Kidney (tissue), 14 donors: ENCODE results near the gene CCDC82. TPM values are rescaled to one million over a fixed set of nuclear protein-coding genes. Genes with fewer than 3 reads are reported as not detected.
A peak's percentile ranks its signal among the peaks of the same experiment; 100 is the strongest.

Experiments
- DNase-seq, 5 donors: peaks; one replicate each; pipeline ENCODE4 v3.0.0-alpha.2; 2013 to 2020
- FAIRE-seq: peaks from 2 replicates; lab custom pipeline; 2012; peaks lifted over from hg19 to GRCh38; lab: Jason Lieb, UNC
- H3K27ac ChIP-seq, 2 donors: one replicate each; pipeline ENCODE4 v1.7.0; 2013; ENCODE audit warnings: low read depth in 2 of 2, low read length in 2 of 2, inconsistent platforms in 1 of 2
- H3K27me3 ChIP-seq: one replicate; pipeline ENCODE4 v1.7.1; 2013; ENCODE audit warnings: low read length, inconsistent platforms; ENCODE audit not compliant: control insufficient read depth, insufficient read depth
- H3K36me3 ChIP-seq, 3 donors: one replicate each; pipeline versions ENCODE4 v1.7.0 to v1.7.1; 2013; ENCODE audit warnings: low read length in 3 of 3, control low read depth in 1 of 3, inconsistent platforms in 1 of 3; ENCODE audit not compliant: insufficient read depth in 3 of 3, control insufficient read depth in 2 of 3
- H3K4me1 ChIP-seq, 3 donors: one replicate each; pipeline versions ENCODE4 v1.7.0 to v1.7.1; 2013; ENCODE audit warnings: low read length in 3 of 3, inconsistent platforms in 1 of 3, low read depth in 1 of 3; ENCODE audit not compliant: control insufficient read depth in 2 of 3, insufficient read depth in 2 of 3
- H3K4me3 ChIP-seq, 3 donors: one replicate each; pipeline versions ENCODE4 v1.7.0 to v1.8.1; 2013; ENCODE audit warnings: low read length in 3 of 3, control low read depth in 1 of 3, inconsistent platforms in 1 of 3
- H3K9ac ChIP-seq, 3 donors: one replicate each; pipeline versions ENCODE4 v1.7.0 to v1.7.1; 2013; ENCODE audit warnings: low read length in 3 of 3, control low read depth in 1 of 3, inconsistent platforms in 1 of 3
- H3K9me3 ChIP-seq, 3 donors: one replicate each; pipeline versions ENCODE4 v1.7.0 to v1.7.1; 2013; ENCODE audit warnings: low read length in 3 of 3, control low read depth in 1 of 3, inconsistent platforms in 1 of 3; ENCODE audit not compliant: control insufficient read depth in 2 of 3, insufficient read depth in 1 of 3
- CTCF ChIP-seq: IDR thresholded peaks from 3 replicates; pipeline ENCODE4 v1.5.1; 2012; ENCODE audit warnings: mild to moderate bottlenecking, moderate library complexity, borderline replicate concordance; ENCODE audit not compliant: insufficient read depth; ENCODE audit errors: extremely low read depth
- intact Hi-C: fragments of 100-400 bp; cut with DNase I; formaldehyde crosslinking; loops from one replicate; pipeline ENCODE4 v1.11.1; 2022
- polyA plus RNA-seq: library from polyadenylated mRNA; stranded (reverse); fragments of 350-450 nt; fragmentation: Illumina TruSeq; extraction: RNeasy Lipid Tissue Mini Kit (QIAGEN cat#74804); gene quantifications from one replicate; pipeline ENCODE4 v1.2.3, GENCODE V29; 2014; ENCODE audit warnings: low read depth, low replicate concordance; ENCODE audit not compliant: insufficient read depth
- total RNA-seq: library from RNA; stranded (reverse); fragmentation: NEBNext Ultra II Directional; extraction: Animal tissue kit (Norgen Biotek cat#: 25700); gene quantifications from one replicate; pipeline ENCODE4 v1.2.1, GENCODE V29; 2021
- donor health status: control.
- donor health status: control.
- donor health status: control.
- donor health status: control.
- donor health status: control.
- donor health status: DM: yes; HTN: yes; CAD: no.
- donor health status: Normal renal cell carcinoma (clear cell type).

CCDC82 gene
- total and polyA plus RNA-seq, 2 donors from 2014 or later = 13.0 to 25.8 TPM

GRCh38 chr11:96311120-96311568 lies 78.6 kb downstream of the CCDC82 start:
- peak overlapping the region in 1 of 3 donors; percentile 9 for H3K9ac ChIP-seq
- peaks cover 12 to 32% (median 31%) of the 10 kb centered on the region in 3 donors for H3K4me1 ChIP-seq
- no peak for FAIRE-seq

DNA sequence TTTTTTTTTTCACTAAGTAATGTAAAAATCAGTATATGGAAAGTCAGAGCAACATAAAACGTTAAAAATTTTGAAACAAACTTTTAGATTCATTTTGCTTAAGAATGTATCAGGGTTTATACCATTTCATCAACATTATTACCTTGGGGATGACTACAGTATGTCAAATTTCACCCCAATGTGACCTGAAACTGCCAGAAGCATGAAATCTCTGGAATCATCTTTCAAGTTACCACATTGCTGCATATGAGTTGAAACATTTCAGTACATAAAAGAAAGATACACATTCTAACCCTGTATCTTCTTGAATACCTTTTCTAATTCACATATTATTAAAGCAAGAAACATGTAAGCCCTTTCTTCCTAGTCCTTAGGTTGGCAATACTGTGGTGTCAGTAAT lies 79.5 kb downstream of the CCDC82 start:
- Histone ChIP-seq H3K27ac (no peak overlapping the region), H3K27me3 (no peaks in the 10 kb centered on the region), H3K9ac (no peak overlapping the region), H3K36me3 (no peaks in the 10 kb centered on the region), H3K9me3 (no peaks in the 10 kb centered on the region), H3K4me1 (peaks cover 12 to 31% (median 29%) of the 10 kb centered on the region in 3 donors), H3K4me3 (no peak overlapping the region)
- TF ChIP-seq CTCF = no peak
- DNase-seq (no peak), FAIRE-seq (no peak)
- intact Hi-C loops = no loop called here

More at GRCh38 chr11:96311120-96311568, 78.6 kb downstream of the CCDC82 start:
- intact Hi-C loops = no loop called here
- H3K27ac ChIP-seq = peak overlapping the region; percentile 17 to 71
- H3K4me3 ChIP-seq = no peak overlapping the region
- H3K9me3 ChIP-seq = no peaks in the 10 kb centered on the region
- no peaks in the 10 kb centered on the region for H3K27me3 ChIP-seq
- no peaks in the 10 kb centered on the region for H3K36me3 ChIP-seq
- peak in 2 of 5 donors; percentile 60 to 76 for DNase-seq
- TF ChIP-seq CTCF = no peak

DNA sequence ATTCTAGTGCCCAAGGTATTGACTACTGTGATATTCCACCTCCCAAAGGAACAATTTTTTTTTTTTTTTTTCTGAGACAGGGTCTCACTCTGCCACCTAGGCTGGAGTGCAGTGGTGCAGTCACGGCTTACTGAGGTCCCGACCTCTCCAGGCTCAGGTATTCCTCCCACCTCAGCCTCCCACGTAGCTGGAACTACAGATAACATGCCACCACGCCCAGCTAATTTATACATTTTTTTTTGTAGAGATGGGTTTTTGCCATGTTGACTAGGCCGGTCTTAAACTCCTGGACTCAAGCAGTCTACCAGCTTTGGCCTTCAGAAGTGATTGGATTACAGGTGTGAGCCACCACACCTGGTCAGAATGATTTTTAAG lies 80.1 kb downstream of the CCDC82 start:
- intact Hi-C loops = no loop called here
- no peak overlapping the region for H3K9ac ChIP-seq
- FAIRE-seq = no peak
- no peaks in the 10 kb centered on the region for H3K9me3 ChIP-seq
- peaks cover 12 to 31% (median 27%) of the 10 kb centered on the region in 3 donors for H3K4me1 ChIP-seq
- no peak overlapping the region for H3K4me3 ChIP-seq
- DNase-seq = no peak
- no peaks in the 10 kb centered on the region for H3K36me3 ChIP-seq
- no peaks in the 10 kb centered on the region for H3K27me3 ChIP-seq
- TF ChIP-seq CTCF = no peak
- no peak overlapping the region for H3K27ac ChIP-seq

- intact Hi-C loops = no loop called here
- H3K4me3 ChIP-seq = no peak overlapping the region
- no peaks in the 10 kb centered on the region for H3K27me3 ChIP-seq
- no peak for TF ChIP-seq CTCF
- peaks cover 12 to 36% (median 22%) of the 10 kb centered on the region in 3 donors for H3K4me1 ChIP-seq
- no peak for FAIRE-seq
- H3K36me3 ChIP-seq = no peaks in the 10 kb centered on the region
- H3K9ac ChIP-seq = no peak overlapping the region
- H3K27ac ChIP-seq = peak overlapping the region in 1 of 2 donors; percentile 34
- no peaks in the 10 kb centered on the region for H3K9me3 ChIP-seq
- no peak for DNase-seq
Observed at GRCh38 chr11:96309016-96309642, 80.6 kb downstream of the CCDC82 start.
